HepG2 (cell line): ENCODE results near the gene LTA4H. TPM values are rescaled to one million over a fixed set of nuclear protein-coding genes. Genes with fewer than 3 reads are reported as not detected.

Source experiments
- ATAC-seq: fragments of 200-7000 bp; cut with Tn5 transposase; 3 replicates; pipeline ENCODE4 v1.9.1; 2020; ENCODE audit warnings: mild to moderate bottlenecking, moderate library complexity
- BruUV-seq: library from RNA; stranded (reverse); fragments of 400-500 nt; replicated peaks from 2 replicates; lab custom pipeline; 2021; lab: Mats Ljungman, UMichigan
- CTCF ChIA-PET: fragments of 300-600 bp; formaldehyde crosslinking; extraction: SDS; loops from one replicate; lab custom pipeline; 2021; ENCODE audit warnings: low total read pairs, inconsistent platforms, low intra/inter-chr PET ratio; lab: Yijun Ruan, JAX
- POLR2A ChIA-PET: fragments of 350-600 bp; sonication (Branson Sonifier 250); formaldehyde crosslinking; loops from one replicate; lab custom pipeline; 2020; ENCODE audit warnings: antibody characterized with exemption, inconsistent platforms; lab: Yijun Ruan, JAX
- DNase-seq: peaks from one replicate; pipeline ENCODE4 v3.0.0-alpha.2; 2015; ENCODE audit warnings: low spot score
- FAIRE-seq: peaks from 3 replicates; lab custom pipeline; 2011; peaks lifted over from hg19 to GRCh38; lab: Jason Lieb, UNC
- H2AFZ ChIP-seq: one replicate; pipeline ENCODE4 v1.6.1; 2011; ENCODE audit warnings: low read length, inconsistent platforms
- H3K27ac ChIP-seq: fragments of 300-600 bp; 3 replicates; pipeline ENCODE4 v1.8.0; 2011; ENCODE audit warnings: mixed run types, mild to moderate bottlenecking, mixed read lengths, low read length, inconsistent platforms; ENCODE audit not compliant: insufficient read depth; ENCODE audit errors: extremely low read length
- H3K27me3 ChIP-seq, 2 experiments: fragments of 200-600 bp in 1 of 2; 2 replicates in 1 of 2; 3 replicates in 1 of 2; pipeline versions ENCODE4 v1.6.0 to v1.8.0; 2011; ENCODE audit warnings: low read length in 2 of 2, mild to moderate bottlenecking in 2 of 2, moderate library complexity in 2 of 2, inconsistent platforms in 1 of 2; ENCODE audit not compliant: insufficient read depth in 2 of 2, control insufficient read depth in 1 of 2
- H3K36me3 ChIP-seq, 2 experiments: fragments of 200-600 bp in 1 of 2; replicated peaks in 1 of 2; 2 replicates in 1 of 2; 3 replicates in 1 of 2; pipeline versions ENCODE4 v1.5.1 to v1.8.0; 2011; ENCODE audit warnings: low read length in 2 of 2, inconsistent platforms in 1 of 2; ENCODE audit not compliant: insufficient read depth in 2 of 2, control insufficient read depth in 1 of 2
- H3K4me1 ChIP-seq: 2 replicates; pipeline ENCODE4 v1.5.1; 2012; ENCODE audit warnings: low read length, inconsistent platforms; ENCODE audit not compliant: insufficient read depth
- H3K4me2 ChIP-seq: 2 replicates; pipeline ENCODE4 v1.6.0; 2011; ENCODE audit warnings: low read depth, low read length, inconsistent platforms
- H3K4me3 ChIP-seq, 3 experiments: fragments of 200-600 bp in 1 of 3; sonication (generic), shearing (Covaris generic) in 1 of 3; replicated peaks in 1 of 3; 2 replicates each; pipeline ENCODE4 v1.5.1; 2011 to 2016; ENCODE audit warnings: low read length in 3 of 3, inconsistent platforms in 2 of 3, low read depth in 2 of 3, mild to moderate bottlenecking in 2 of 3, control low read depth in 1 of 3, mixed read lengths in 1 of 3; ENCODE audit not compliant: insufficient read depth in 1 of 3
- H3K79me2 ChIP-seq: one replicate; pipeline ENCODE4 v1.6.1; 2011; ENCODE audit warnings: low read length, inconsistent platforms; ENCODE audit not compliant: insufficient read depth
- H3K9ac ChIP-seq: 2 replicates; pipeline ENCODE4 v1.6.0; 2011; ENCODE audit warnings: mild to moderate bottlenecking, low read depth, low read length, inconsistent platforms; ENCODE audit not compliant: insufficient read depth
- H3K9me3 ChIP-seq: 2 replicates; pipeline ENCODE4 v1.5.1; 2012; ENCODE audit warnings: mild to moderate bottlenecking, low read length
- H4K20me1 ChIP-seq: 2 replicates; pipeline ENCODE4 v1.6.0; 2011; ENCODE audit warnings: inconsistent platforms, mild to moderate bottlenecking, low read length, moderate library complexity; ENCODE audit not compliant: insufficient read depth
- ARNTL ChIP-seq: sonication (generic); formaldehyde crosslinking; IDR thresholded peaks from 2 replicates; pipeline ENCODE4 v1.4.0; 2020; ENCODE audit warnings: mild to moderate bottlenecking, missing genetic modification reagents
- DNMT3B ChIP-seq: conservative IDR thresholded peaks from 2 replicates; pipeline ENCODE4 v1.6.1; 2016; ENCODE audit warnings: missing biosample characterization, control low read depth
- HNF1B ChIP-seq: sonication (generic); formaldehyde crosslinking; IDR thresholded peaks from 2 replicates; pipeline ENCODE4 v1.5.1; 2020; ENCODE audit warnings: mild to moderate bottlenecking, moderate library complexity, missing genetic modification reagents
- KLF9 ChIP-seq: IDR thresholded peaks from 2 replicates; pipeline ENCODE4 v1.6.1; 2016; ENCODE audit warnings: low read depth
- MAFG ChIP-seq: sonication (generic); formaldehyde crosslinking; IDR thresholded peaks from 2 replicates; pipeline ENCODE4 v1.5.1; 2020; ENCODE audit warnings: mild to moderate bottlenecking, missing genetic modification reagents
- MIER3 ChIP-seq: IDR thresholded peaks from 2 replicates; pipeline ENCODE4 v1.6.1; 2016; ENCODE audit warnings: missing compliant biosample characterization, borderline replicate concordance
- POLR2A ChIP-seq, 2 experiments: IDR thresholded peaks; 2 replicates each; pipeline ENCODE4 v1.6.1; 2011; ENCODE audit warnings: low read depth in 2 of 2, low read length in 2 of 2, mild to moderate bottlenecking in 1 of 2, moderate library complexity in 1 of 2; ENCODE audit not compliant: insufficient read depth in 1 of 2
- SIX1 ChIP-seq: sonication (generic); formaldehyde crosslinking; IDR thresholded peaks from 2 replicates; pipeline ENCODE4 v1.4.0; 2020; ENCODE audit warnings: missing genetic modification reagents, borderline replicate concordance
- WIZ ChIP-seq: sonication (generic); formaldehyde crosslinking; IDR thresholded peaks from 2 replicates; pipeline ENCODE4 v1.5.1; 2020; ENCODE audit warnings: mild to moderate bottlenecking, missing genetic modification reagents
- ZBTB4 ChIP-seq: sonication (generic); formaldehyde crosslinking; IDR thresholded peaks from 2 replicates; pipeline ENCODE4 v1.4.0; 2020; ENCODE audit warnings: missing genetic modification reagents, mild to moderate bottlenecking, borderline replicate concordance
- ZNF234 ChIP-seq: sonication (generic); formaldehyde crosslinking; conservative IDR thresholded peaks from 2 replicates; pipeline ENCODE4 v1.5.1; 2020; ENCODE audit warnings: mild to moderate bottlenecking, missing genetic modification reagents
- ZNF274 ChIP-seq: sonication (generic); formaldehyde crosslinking; IDR thresholded peaks from 2 replicates; pipeline ENCODE4 v1.5.1; 2020; ENCODE audit warnings: mild to moderate bottlenecking, missing genetic modification reagents
- ZNF30 ChIP-seq: sonication (generic); formaldehyde crosslinking; IDR thresholded peaks from 2 replicates; pipeline ENCODE4 v1.5.0; 2020; ENCODE audit warnings: mild to moderate bottlenecking, missing genetic modification reagents
- ZNF556 ChIP-seq: sonication (generic); formaldehyde crosslinking; IDR thresholded peaks from 2 replicates; pipeline ENCODE4 v1.4.0; 2020; ENCODE audit warnings: mild to moderate bottlenecking, missing genetic modification reagents, borderline replicate concordance
- ZNF841 ChIP-seq: sonication (generic); formaldehyde crosslinking; IDR thresholded peaks from 2 replicates; pipeline ENCODE4 v1.8.1; 2023; ENCODE audit warnings: missing genetic modification reagents, borderline replicate concordance
- WGBS: methylation state at CpG from one replicate; pipeline ENCODE4 v1.1.6; 2017; ENCODE audit warnings: low lambda C conversion rate; 5-methylcytosine and 5-hydroxymethylcytosine counted together
- in situ Hi-C: cut with HindIII; loops from 2 replicates; pipeline ENCODE4 v1.10.0; 2017; ENCODE audit warnings: low pct_unique_long_range_greater_than_20kb; ENCODE audit not compliant: extremely low pct_ligation_motif_present
- intact Hi-C: fragments of 100-400 bp; cut with micrococcal nuclease; formaldehyde crosslinking; loops from one replicate; pipeline ENCODE4 v1.10.0; 2022; ENCODE audit not compliant: unreplicated experiment
- polyA plus RNA-seq, 8 experiments: library from polyadenylated mRNA; depleted of rRNA in 3 of 8; stranded (reverse) in 7 of 8; unstranded in 1 of 8; fragments of >200 nt; fragmentation: Illumina TruSeq in 4 of 8; extraction: Trizol in 4 of 8; gene quantifications; 2 replicates each; pipeline versions ENCODE4 v1.2.1 to v1.2.3, GENCODE V29; 2011 to 2016; ENCODE audit warnings: low read depth in 4 of 8, missing spikeins in 1 of 8, mixed read lengths in 1 of 8; ENCODE audit not compliant: insufficient read depth in 1 of 8
- total RNA-seq, 5 experiments: library from RNA; depleted of rRNA; stranded (reverse); fragments of >200 nt; fragmentation: Illumina TruSeq; extraction: Trizol; gene quantifications; 2 replicates each; pipeline ENCODE4 v1.2.3, GENCODE V29; 2016; ENCODE audit warnings: low read depth in 1 of 5

The LTA4H gene
- total and polyA plus RNA-seq, 2 of the 13 experiments (the other 11 are each of a cell fraction or from before 2014, with no cell fraction given), result 87.5 to 90.4 TPM

- no peak for TF ChIP-seq ZBTB4 (CRISPR knock-in tag)
- no peak for TF ChIP-seq WIZ (CRISPR knock-in tag)
- TF ChIP-seq ZNF556 (CRISPR knock-in tag), result 0 out of 2 replicates have a peak, but pooled peaks have one; percentile 16
- TF ChIP-seq MAFG, result peak; percentile 31; the same call in 1 of the 2 replicates
- no peak for TF ChIP-seq ZNF274 (CRISPR knock-in tag)
- TF ChIP-seq ZNF30 (CRISPR knock-in tag), result no peak
- TF ChIP-seq KLF9 (CRISPR knock-in tag), result no peak
- TF ChIP-seq POLR2A (IDR thresholded peaks at IDR 0.05; ENCODE audit: insufficient read depth in 1 of 2, low read depth in 2 of 2, low read length in 2 of 2), result no peak
Observed at GRCh38 chr12:95972832-95973456, 62.4 kb downstream of the LTA4H start (continued).

- in situ Hi-C loops, result no loop called here
- DNase-seq (no peak), FAIRE-seq (no peak), ATAC-seq (no peak)
- Histone ChIP-seq H3K9ac (no peak overlapping the region), H4K20me1 (no peaks in the 10 kb centered on the region), H3K9me3 (no peaks in the 10 kb centered on the region), H3K4me3 (no peak overlapping the region), H3K4me1 (peaks cover 66% of the 10 kb centered on the region), H3K79me2 (no peaks in the 10 kb centered on the region), H2AFZ (no peak overlapping the region), H3K27me3 (no peaks in the 10 kb centered on the region), H3K36me3 (no peaks in the 10 kb centered on the region), H3K27ac (no peak overlapping the region), H3K4me2 (no peak overlapping the region)
- ChIA-PET POLR2A (interaction anchor here (1.8 to 2.6 kb wide), 2 partner anchors 25 to 28 kb away, joined by 8 to 9 read pairs; partner anchors contain the start of genes AMDHD1, CCDC38 and HAL), CTCF (no interaction called here)
- no TSS peak for BruUV-seq
- WGBS, result 95% methylated on average over 7 of the region's 7 CpGs
- TF ChIP-seq ZNF841 (CRISPR knock-in tag), result no peak
- no peak for TF ChIP-seq ARNTL (CRISPR knock-in tag)
- TF ChIP-seq MIER3, result no peak
- TF ChIP-seq HNF1B (CRISPR knock-in tag), result no peak
- no peak for TF ChIP-seq SIX1
- TF ChIP-seq ZNF234 (CRISPR knock-in tag), result no peak
- no peak for TF ChIP-seq DNMT3B (CRISPR knock-in tag)
- intact Hi-C loops, result no loop called here
Observed at GRCh38 chr12:95970905-95971304, 64.5 kb downstream of the LTA4H start.
